ENCODE data around the gene SMARCA2.

The SMARCA2 gene

GRCh38 chr9:2220036-2220435 lies 204.9 kb downstream of the SMARCA2 start:
- DNase-seq = no peak

GRCh38 chr9:2227144-2227867 lies 212.2 kb downstream of the SMARCA2 start:
- no peak for DNase-seq

- DNase-seq = peak; percentile 12
Observed at GRCh38 chr9:2228132-2228531, 213.0 kb downstream of the SMARCA2 start.

GRCh38 chr9:2228641-2229040 lies 213.5 kb downstream of the SMARCA2 start:
- no peak for DNase-seq

GRCh38 chr9:2229109-2229721 lies 214.1 kb downstream of the SMARCA2 start:
- DNase-seq = no peak

- DNase-seq = no peak
Observed at GRCh38 chr9:2230362-2230761, 215.2 kb downstream of the SMARCA2 start.

GRCh38 chr9:2231101-2231500 lies 216.0 kb downstream of the SMARCA2 start:
- no peak for DNase-seq

- no peak for DNase-seq
Observed at GRCh38 chr9:2231829-2232228, 216.7 kb downstream of the SMARCA2 start.

GRCh38 chr9:2233274-2233673 lies 218.1 kb downstream of the SMARCA2 start:
- DNase-seq = no peak

GRCh38 chr9:2234371-2234893 lies 219.3 kb downstream of the SMARCA2 start:
- DNase-seq = no peak

- no peak for DNase-seq
Observed at GRCh38 chr9:2235623-2236022, 220.5 kb downstream of the SMARCA2 start.

GRCh38 chr9:2236850-2237249 lies 221.7 kb downstream of the SMARCA2 start:
- DNase-seq = no peak

GRCh38 chr9:2241461-2241835 lies 226.3 kb downstream of the SMARCA2 start:
- no peak for DNase-seq

- peak; percentile 74 for DNase-seq
Observed at GRCh38 chr9:2241836-2242741, 226.9 kb downstream of the SMARCA2 start.

GRCh38 chr9:2242831-2243330 lies 227.7 kb downstream of the SMARCA2 start:
- DNase-seq = no peak

All from stimulated activated CD4-positive, alpha-beta T cell treated with anti-CD3 and anti-CD28 coated beads, Interleukin-1b, Interleukin-23, amount 100 ng/mL, for 48 hours (primary cell).